Measurements from ENCODE around the gene DCST2. TPM values are rescaled to one million over a fixed set of nuclear protein-coding genes. Genes with fewer than 3 reads are reported as not detected.

Gene DCST2
- total RNA-seq, 1 donor from 2014 or later = under 0.01 TPM

GRCh38 chr1:155006601-155007101 lies 26.9 kb downstream of the DCST2 start:
- Histone ChIP-seq H3K36me3 (ENCODE audit: control insufficient read depth, insufficient read depth, low read length) (peaks cover 39% of the 10 kb centered on the region), H3K4me3 (ENCODE audit: low read depth, low read length) (no peak overlapping the region), H3K27me3 (ENCODE audit: control insufficient read depth, insufficient read depth, low read length) (no peaks in the 10 kb centered on the region)
- TF ChIP-seq CTCF (IDR thresholded peaks at IDR 0.05; ENCODE audit: insufficient read depth, low read length, severe bottlenecking) = no peak
- FAIRE-seq (no peak), DNase-seq (ENCODE audit: low read depth) (no peak)

- Histone ChIP-seq H3K4me3 (ENCODE audit: low read depth, low read length) (peak overlapping the region; percentile 96), H3K36me3 (ENCODE audit: control insufficient read depth, insufficient read depth, low read length) (peaks cover 34% of the 10 kb centered on the region), H3K27me3 (ENCODE audit: control insufficient read depth, insufficient read depth, low read length) (no peaks in the 10 kb centered on the region)
- peak; percentile 75 for DNase-seq (ENCODE audit: low read depth)
- TF ChIP-seq CTCF (IDR thresholded peaks at IDR 0.05; ENCODE audit: insufficient read depth, low read length, severe bottlenecking) = no peak
- FAIRE-seq = no peak
Measured at GRCh38 chr1:155005076-155006011, 28.2 kb downstream of the DCST2 start.

- TF ChIP-seq CTCF (IDR thresholded peaks at IDR 0.05; ENCODE audit: insufficient read depth, low read length, severe bottlenecking) = no peak
- FAIRE-seq = no peak
- Histone ChIP-seq H3K4me3 (ENCODE audit: low read depth, low read length) (peak overlapping the region; percentile 96), H3K36me3 (ENCODE audit: control insufficient read depth, insufficient read depth, low read length) (peaks cover 28% of the 10 kb centered on the region), H3K27me3 (ENCODE audit: control insufficient read depth, insufficient read depth, low read length) (no peaks in the 10 kb centered on the region)
- DNase-seq (ENCODE audit: low read depth) = no peak
Measured at GRCh38 chr1:155004352-155005075, 29.1 kb downstream of the DCST2 start.

- Histone ChIP-seq H3K4me3 (ENCODE audit: low read depth, low read length) (peak overlapping the region; percentile 96), H3K36me3 (ENCODE audit: control insufficient read depth, insufficient read depth, low read length) (peaks cover 25% of the 10 kb centered on the region), H3K27me3 (ENCODE audit: control insufficient read depth, insufficient read depth, low read length) (no peaks in the 10 kb centered on the region)
- DNase-seq (ENCODE audit: low read depth) (no peak), FAIRE-seq (no peak)
- no peak for TF ChIP-seq CTCF (IDR thresholded peaks at IDR 0.05; ENCODE audit: insufficient read depth, low read length, severe bottlenecking)
Measured at GRCh38 chr1:155003766-155004351, 29.7 kb downstream of the DCST2 start.

- no peaks in the 10 kb centered on the region for H3K27me3 ChIP-seq (ENCODE audit: control insufficient read depth, insufficient read depth, low read length)
- peak overlapping the region; percentile 96 for H3K4me3 ChIP-seq (ENCODE audit: low read depth, low read length)
- no peak for FAIRE-seq
- H3K36me3 ChIP-seq (ENCODE audit: control insufficient read depth, insufficient read depth, low read length) = peaks cover 23% of the 10 kb centered on the region
- TF ChIP-seq CTCF (IDR thresholded peaks at IDR 0.05; ENCODE audit: insufficient read depth, low read length, severe bottlenecking) = no peak
- no peak for DNase-seq (ENCODE audit: low read depth)
Measured at GRCh38 chr1:155003227-155003765, 30.3 kb downstream of the DCST2 start.

All from bronchial epithelial cell (primary cell).